SK-N-SH (cell line): ENCODE data around the gene RAB8B. TPM values are rescaled to one million over a fixed set of nuclear protein-coding genes. Genes with fewer than 3 reads are reported as not detected.

Experiments
- CTCF ChIA-PET: fragments of 300-600, 350-600 bp; formaldehyde crosslinking; extraction: SDS; loops from one replicate; lab custom pipeline; 2021; lab: Yijun Ruan, JAX
- POLR2A ChIA-PET: fragments of 350-600 bp; sonication (Branson Sonifier 250); formaldehyde crosslinking; extraction: SDS; loops from one replicate; lab custom pipeline; 2020; ENCODE audit warnings: antibody characterized with exemption, inconsistent platforms; lab: Yijun Ruan, JAX
- DNase-seq: peaks from one replicate; pipeline ENCODE4 v3.0.0; 2012
- H2AFZ ChIP-seq: fragments of 200-600 bp; sonication (generic); 2 replicates; pipeline ENCODE4 v1.8.1; 2016; ENCODE audit warnings: antibody characterized with exemption, mild to moderate bottlenecking, low read depth
- H3F3A ChIP-seq: fragments of 200-600 bp; sonication (generic); replicated peaks from 2 replicates; pipeline ENCODE3; 2016; ENCODE audit warnings: antibody characterized with exemption, mild to moderate bottlenecking; ENCODE audit not compliant: insufficient read depth
- H3K27ac ChIP-seq, 2 experiments: fragments of 200-500 bp in 1 of 2; fragments of 200-600 bp in 1 of 2; sonication (Bioruptor generic) in 1 of 2; sonication (generic), shearing (Covaris generic) in 1 of 2; 2 replicates each; pipeline versions ENCODE4 v1.5.1 to v1.6.1; 2014 to 2016; ENCODE audit warnings: low read depth in 2 of 2, inconsistent platforms in 1 of 2, low read length in 1 of 2, mild to moderate bottlenecking in 1 of 2, mixed read lengths in 1 of 2
- H3K27me3 ChIP-seq: fragments of 200-600 bp; sonication (generic), shearing (Covaris generic); 2 replicates; pipeline ENCODE4 v1.6.1; 2016; ENCODE audit warnings: mixed run types; ENCODE audit not compliant: insufficient read depth
- H3K36me3 ChIP-seq, 2 experiments: fragments of 200-500 bp in 1 of 2; fragments of 200-600 bp in 1 of 2; sonication (Bioruptor generic) in 1 of 2; sonication (generic) in 1 of 2; replicated peaks in 1 of 2; 2 replicates each; pipeline versions ENCODE3 to v1.5.1; 2014 to 2016; ENCODE audit warnings: low read length in 1 of 2, mild to moderate bottlenecking in 1 of 2; ENCODE audit not compliant: insufficient read depth in 2 of 2, control insufficient read depth in 1 of 2
- H3K4me1 ChIP-seq, 2 experiments: fragments of 200-500 bp in 1 of 2; fragments of 200-600 bp in 1 of 2; sonication (Bioruptor generic) in 1 of 2; sonication (generic), shearing (Covaris generic) in 1 of 2; 2 replicates each; pipeline versions ENCODE4 v1.5.1 to v1.6.1; 2014 to 2016; ENCODE audit warnings: low read depth in 1 of 2, low read length in 1 of 2, mixed run types in 1 of 2; ENCODE audit not compliant: insufficient read depth in 2 of 2, control insufficient read depth in 1 of 2
- H3K4me2 ChIP-seq: fragments of 200-600 bp; sonication (generic), shearing (Covaris generic); 2 replicates; pipeline ENCODE4 v1.6.1; 2017; ENCODE audit warnings: mixed run types
- H3K4me3 ChIP-seq, 2 experiments: fragments of 200-500 bp in 1 of 2; fragments of 200-600 bp in 1 of 2; sonication (Bioruptor generic) in 1 of 2; sonication (generic), shearing (Covaris generic) in 1 of 2; 2 replicates each; pipeline versions ENCODE4 v1.5.1 to v1.8.1; 2014 to 2016; ENCODE audit warnings: low read depth in 2 of 2, inconsistent platforms in 1 of 2, low read length in 1 of 2, mild to moderate bottlenecking in 1 of 2, mixed read lengths in 1 of 2, moderate library complexity in 1 of 2
- H3K79me2 ChIP-seq: fragments of 200-600 bp; sonication (generic); 2 replicates; pipeline ENCODE4 v1.8.1; 2017; ENCODE audit warnings: mild to moderate bottlenecking; ENCODE audit not compliant: insufficient read depth
- H3K9ac ChIP-seq: fragments of 200-600 bp; sonication (generic); 2 replicates; pipeline ENCODE4 v1.6.1; 2017; ENCODE audit warnings: mixed run types
- H3K9me2 ChIP-seq: fragments of 200-600 bp; sonication (generic); 2 replicates; pipeline ENCODE4 v1.6.1; 2017; ENCODE audit warnings: mixed run types
- H3K9me3 ChIP-seq: fragments of 200-600 bp; sonication (generic); 2 replicates; pipeline ENCODE4 v1.6.1; 2017; ENCODE audit warnings: mixed run types, mild to moderate bottlenecking, moderate library complexity
- H4K20me1 ChIP-seq: fragments of 200-600 bp; sonication (generic); 2 replicates; pipeline ENCODE4 v1.6.1; 2017; ENCODE audit warnings: mild to moderate bottlenecking, mixed run types; ENCODE audit not compliant: insufficient read depth
- CHD2 ChIP-seq: fragments of 150-350 bp; IDR thresholded peaks from 2 replicates; pipeline ENCODE4 v1.6.1; 2018; ENCODE audit warnings: low read length; ENCODE audit not compliant: partially characterized antibody
- ELF1 ChIP-seq: IDR thresholded peaks from 2 replicates; pipeline ENCODE4 v1.4.0; 2012
- GATA2 ChIP-seq: sonication (generic); formaldehyde crosslinking; IDR thresholded peaks from 2 replicates; pipeline ENCODE4 v1.5.0; 2020; ENCODE audit warnings: mild to moderate bottlenecking, missing genetic modification reagents
- IRF3 ChIP-seq: fragments of 150-350 bp; IDR thresholded peaks from 2 replicates; pipeline ENCODE4 v1.6.1; 2016; ENCODE audit warnings: mild to moderate bottlenecking, low read depth, low read length
- JUND ChIP-seq: IDR thresholded peaks from 2 replicates; pipeline ENCODE4 v1.4.0; 2012
- MEF2A ChIP-seq: IDR thresholded peaks from 2 replicates; pipeline ENCODE4 v1.4.0; 2012; ENCODE audit warnings: low read depth, borderline replicate concordance
- NRF1 ChIP-seq: IDR thresholded peaks from 2 replicates; pipeline ENCODE4 v1.6.1; 2012; ENCODE audit warnings: low read depth, mild to moderate bottlenecking, low read length
- PBX3 ChIP-seq: IDR thresholded peaks from 2 replicates; pipeline ENCODE4; 2012
- POLR2AphosphoS5 ChIP-seq: IDR thresholded peaks from 2 replicates; pipeline ENCODE4 v1.6.1; 2012; ENCODE audit warnings: low read depth, low read length
- REST ChIP-seq: IDR thresholded peaks from 2 replicates; pipeline ENCODE4 v1.6.1; 2012; ENCODE audit warnings: mild to moderate bottlenecking, low read depth, low read length, moderate library complexity
- RFX5 ChIP-seq: IDR thresholded peaks from 2 replicates; pipeline ENCODE4 v1.6.1; 2012; ENCODE audit warnings: mild to moderate bottlenecking, improper control_type of control experiment, low read length
- SIN3A ChIP-seq: IDR thresholded peaks from 2 replicates; pipeline ENCODE4 v1.6.1; 2012; ENCODE audit warnings: low read depth, mild to moderate bottlenecking, low read length, moderate library complexity, borderline replicate concordance
- TCF12 ChIP-seq: IDR thresholded peaks from 2 replicates; pipeline ENCODE4 v1.4.0; 2012
- USF1 ChIP-seq: IDR thresholded peaks from 2 replicates; pipeline ENCODE4 v1.4.0; 2012; ENCODE audit warnings: low read depth, borderline replicate concordance
- YY1 ChIP-seq: IDR thresholded peaks from 2 replicates; pipeline ENCODE4 v1.4.0; 2012; ENCODE audit warnings: low read depth, mild to moderate bottlenecking
- WGBS: methylation state at CpG from one replicate; pipeline ENCODE4 v1.1.6; 2017; ENCODE audit warnings: low lambda C conversion rate; 5-methylcytosine and 5-hydroxymethylcytosine counted together
- polyA plus RNA-seq, 3 experiments: library from polyadenylated mRNA; depleted of rRNA; stranded (reverse); fragments of >200 nt; gene quantifications; 2 replicates each; pipeline ENCODE4 v1.2.3, GENCODE V29; 2012
- TF ChIP-seq, protein P1 (sequence below): IDR thresholded peaks from 2 replicates; pipeline ENCODE4 v1.4.0; 2012; ENCODE audit warnings: low read depth
- TF ChIP-seq, protein P2 (sequence below): fragments of 150-350 bp; IDR thresholded peaks from 2 replicates; pipeline ENCODE4 v1.6.1; 2017; ENCODE audit warnings: antibody characterized with exemption, low read length, low read depth, borderline replicate concordance
- TF ChIP-seq, protein P3 (sequence below): IDR thresholded peaks from 2 replicates; pipeline ENCODE4 v1.4.0; 2012; ENCODE audit warnings: low read depth, borderline replicate concordance
- TF ChIP-seq, protein P4 (sequence below): fragments of 200-600 bp; sonication (generic); IDR thresholded peaks from 2 replicates; pipeline ENCODE4 v1.6.1; 2017; ENCODE audit warnings: antibody characterized with exemption, mild to moderate bottlenecking, moderate library complexity

RAB8B gene
- polyA plus RNA-seq, 1 of the 3 experiments (the other 2 are of a cell fraction): 5.4 TPM

DNA sequence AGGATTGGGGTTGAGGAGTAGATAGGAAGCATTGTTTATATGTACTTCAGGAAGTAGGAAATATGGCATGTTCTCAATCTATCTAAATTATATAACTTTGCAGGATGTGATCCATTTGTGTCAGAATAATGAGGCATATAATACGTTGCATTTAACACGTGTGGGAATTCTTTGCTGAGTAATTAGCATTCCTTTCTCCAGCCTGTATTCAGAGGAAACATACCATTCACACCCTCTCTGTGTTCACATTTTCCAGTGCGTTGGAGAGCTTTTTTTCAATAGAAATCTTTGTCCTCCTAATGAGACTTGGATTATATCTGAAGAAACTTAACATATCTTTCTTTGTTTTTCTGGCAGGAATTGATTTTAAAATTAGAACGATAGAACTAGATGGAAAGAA is 55.0 kb downstream of the RAB8B start:
- no peaks in the 10 kb centered on the region; a peak in 1 of 4 replicates for H3K4me1 ChIP-seq
- no peaks in the 10 kb centered on the region for H3K27me3 ChIP-seq
- H3K9ac ChIP-seq: no peak overlapping the region
- H3K9me3 ChIP-seq: no peaks in the 10 kb centered on the region
- peaks cover 20% of the 10 kb centered on the region for H3K79me2 ChIP-seq
- no peak overlapping the region for H2AFZ ChIP-seq
- no peak overlapping the region for H3K4me2 ChIP-seq
- no peak overlapping the region for H3K4me3 ChIP-seq
- peaks cover 0 to 18% of the 10 kb centered on the region in 2 experiments for H3K36me3 ChIP-seq
- 89% methylated on average over 4 of the region's 4 CpGs for WGBS
- DNase-seq: no peak
- ChIA-PET POLR2A (interaction anchor here (0.6 kb wide), 1 partner anchor 29 kb away, joined by 3 read pairs; no protein-coding TSS in a partner anchor), CTCF (no interaction called here)
- H3K27ac ChIP-seq: no peak overlapping the region
- H3F3A ChIP-seq: peaks cover 12% of the 10 kb centered on the region
- TF ChIP-seq PBX3 (no peak), TCF12 (no peak), JUND (no peak), ELF1 (no peak), YY1 (no peak), RFX5 (no peak), REST (no peak), SIN3A (no peak), GATA2 (CRISPR knock-in tag) (no peak), IRF3 (no peak), USF1 (no peak), CHD2 (no peak), MEF2A (no peak), NRF1 (no peak), POLR2AphosphoS5 (no peak)
- TF ChIP-seq, protein P1, sequence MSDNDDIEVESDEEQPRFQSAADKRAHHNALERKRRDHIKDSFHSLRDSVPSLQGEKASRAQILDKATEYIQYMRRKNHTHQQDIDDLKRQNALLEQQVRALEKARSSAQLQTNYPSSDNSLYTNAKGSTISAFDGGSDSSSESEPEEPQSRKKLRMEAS: no peak
- TF ChIP-seq, protein P2, sequence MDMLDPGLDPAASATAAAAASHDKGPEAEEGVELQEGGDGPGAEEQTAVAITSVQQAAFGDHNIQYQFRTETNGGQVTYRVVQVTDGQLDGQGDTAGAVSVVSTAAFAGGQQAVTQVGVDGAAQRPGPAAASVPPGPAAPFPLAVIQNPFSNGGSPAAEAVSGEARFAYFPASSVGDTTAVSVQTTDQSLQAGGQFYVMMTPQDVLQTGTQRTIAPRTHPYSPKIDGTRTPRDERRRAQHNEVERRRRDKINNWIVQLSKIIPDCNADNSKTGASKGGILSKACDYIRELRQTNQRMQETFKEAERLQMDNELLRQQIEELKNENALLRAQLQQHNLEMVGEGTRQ: no peak
- TF ChIP-seq, protein P3, sequence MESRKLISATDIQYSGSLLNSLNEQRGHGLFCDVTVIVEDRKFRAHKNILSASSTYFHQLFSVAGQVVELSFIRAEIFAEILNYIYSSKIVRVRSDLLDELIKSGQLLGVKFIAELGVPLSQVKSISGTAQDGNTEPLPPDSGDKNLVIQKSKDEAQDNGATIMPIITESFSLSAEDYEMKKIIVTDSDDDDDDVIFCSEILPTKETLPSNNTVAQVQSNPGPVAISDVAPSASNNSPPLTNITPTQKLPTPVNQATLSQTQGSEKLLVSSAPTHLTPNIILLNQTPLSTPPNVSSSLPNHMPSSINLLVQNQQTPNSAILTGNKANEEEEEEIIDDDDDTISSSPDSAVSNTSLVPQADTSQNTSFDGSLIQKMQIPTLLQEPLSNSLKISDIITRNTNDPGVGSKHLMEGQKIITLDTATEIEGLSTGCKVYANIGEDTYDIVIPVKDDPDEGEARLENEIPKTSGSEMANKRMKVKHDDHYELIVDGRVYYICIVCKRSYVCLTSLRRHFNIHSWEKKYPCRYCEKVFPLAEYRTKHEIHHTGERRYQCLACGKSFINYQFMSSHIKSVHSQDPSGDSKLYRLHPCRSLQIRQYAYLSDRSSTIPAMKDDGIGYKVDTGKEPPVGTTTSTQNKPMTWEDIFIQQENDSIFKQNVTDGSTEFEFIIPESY: no peak
- TF ChIP-seq, protein P4, sequence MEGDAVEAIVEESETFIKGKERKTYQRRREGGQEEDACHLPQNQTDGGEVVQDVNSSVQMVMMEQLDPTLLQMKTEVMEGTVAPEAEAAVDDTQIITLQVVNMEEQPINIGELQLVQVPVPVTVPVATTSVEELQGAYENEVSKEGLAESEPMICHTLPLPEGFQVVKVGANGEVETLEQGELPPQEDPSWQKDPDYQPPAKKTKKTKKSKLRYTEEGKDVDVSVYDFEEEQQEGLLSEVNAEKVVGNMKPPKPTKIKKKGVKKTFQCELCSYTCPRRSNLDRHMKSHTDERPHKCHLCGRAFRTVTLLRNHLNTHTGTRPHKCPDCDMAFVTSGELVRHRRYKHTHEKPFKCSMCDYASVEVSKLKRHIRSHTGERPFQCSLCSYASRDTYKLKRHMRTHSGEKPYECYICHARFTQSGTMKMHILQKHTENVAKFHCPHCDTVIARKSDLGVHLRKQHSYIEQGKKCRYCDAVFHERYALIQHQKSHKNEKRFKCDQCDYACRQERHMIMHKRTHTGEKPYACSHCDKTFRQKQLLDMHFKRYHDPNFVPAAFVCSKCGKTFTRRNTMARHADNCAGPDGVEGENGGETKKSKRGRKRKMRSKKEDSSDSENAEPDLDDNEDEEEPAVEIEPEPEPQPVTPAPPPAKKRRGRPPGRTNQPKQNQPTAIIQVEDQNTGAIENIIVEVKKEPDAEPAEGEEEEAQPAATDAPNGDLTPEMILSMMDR: no peak
- no peaks in the 10 kb centered on the region for H3K9me2 ChIP-seq
- no peaks in the 10 kb centered on the region for H4K20me1 ChIP-seq
